HepG2 (cell line): ENCODE results near the gene ZFAND3.

Source experiments
- ASH2L ChIP-seq: fragments of 300-600, 200-600 bp; sonication (generic); IDR thresholded peaks from 2 replicates; pipeline ENCODE4 v1.7.0; 2017; ENCODE audit warnings: low read depth, mild to moderate bottlenecking, moderate library complexity, mixed read lengths, low read length; ENCODE audit not compliant: insufficient read length
- CEBPB ChIP-seq: IDR thresholded peaks from 2 replicates; pipeline ENCODE4 v1.6.1; 2011; ENCODE audit warnings: low read depth, low read length, improper control_type of control experiment, borderline replicate concordance
- DPF2 ChIP-seq: sonication (generic); formaldehyde crosslinking; IDR thresholded peaks from 2 replicates; pipeline ENCODE4 v1.4.0; 2020; ENCODE audit warnings: mild to moderate bottlenecking, low read depth, missing genetic modification reagents, borderline replicate concordance
- ELF1 ChIP-seq: sonication (generic); formaldehyde crosslinking; IDR thresholded peaks from 2 replicates; pipeline ENCODE4 v1.4.0; 2020; ENCODE audit warnings: missing genetic modification reagents
- GFI1 ChIP-seq: sonication (generic); formaldehyde crosslinking; IDR thresholded peaks from 2 replicates; pipeline ENCODE4 v1.5.0; 2020; ENCODE audit warnings: missing genetic modification reagents, mild to moderate bottlenecking, borderline replicate concordance
- HCFC1 ChIP-seq: fragments of 150-350 bp; IDR thresholded peaks from 2 replicates; pipeline ENCODE4 v1.6.1; 2014; ENCODE audit warnings: low read depth, low read length
- LCORL ChIP-seq, 2 experiments: fragments of 450-650 bp in 1 of 2; sonication (generic) in 1 of 2; formaldehyde crosslinking in 1 of 2; IDR thresholded peaks; 2 replicates each; pipeline versions ENCODE4 v1.5.0 to v1.6.1; 2017 to 2020; ENCODE audit warnings: antibody characterized with exemption in 1 of 2, missing genetic modification reagents in 1 of 2
- POLR2A ChIP-seq, 2 experiments: IDR thresholded peaks; 2 replicates each; pipeline ENCODE4 v1.6.1; 2011; ENCODE audit warnings: low read depth in 2 of 2, low read length in 2 of 2, mild to moderate bottlenecking in 1 of 2, moderate library complexity in 1 of 2; ENCODE audit not compliant: insufficient read depth in 1 of 2
- ZFYVE20 ChIP-seq: sonication (generic); formaldehyde crosslinking; IDR thresholded peaks from 2 replicates; pipeline ENCODE4 v1.8.0; 2023; ENCODE audit warnings: low read depth, mild to moderate bottlenecking, moderate library complexity, missing genetic modification reagents, borderline replicate concordance
- ZNF780A ChIP-seq: sonication (generic); formaldehyde crosslinking; IDR thresholded peaks from 2 replicates; pipeline ENCODE4 v1.8.0; 2022; ENCODE audit warnings: mild to moderate bottlenecking, missing genetic modification reagents, moderate library complexity
- ZZZ3 ChIP-seq: sonication (generic); formaldehyde crosslinking; IDR thresholded peaks from 2 replicates; pipeline ENCODE4 v1.4.0; 2020; ENCODE audit warnings: missing genetic modification reagents, mild to moderate bottlenecking, borderline replicate concordance
- TF ChIP-seq, protein P1 (sequence below): IDR thresholded peaks from 2 replicates; pipeline ENCODE4 v1.6.1; 2016; ENCODE audit warnings: missing biosample characterization, missing genetic modification reagents, low read depth
- TF ChIP-seq, protein P2 (sequence below): sonication (generic); formaldehyde crosslinking; IDR thresholded peaks from 2 replicates; pipeline ENCODE4 v1.5.0; 2020; ENCODE audit warnings: mild to moderate bottlenecking, missing genetic modification reagents, moderate library complexity

DNA sequence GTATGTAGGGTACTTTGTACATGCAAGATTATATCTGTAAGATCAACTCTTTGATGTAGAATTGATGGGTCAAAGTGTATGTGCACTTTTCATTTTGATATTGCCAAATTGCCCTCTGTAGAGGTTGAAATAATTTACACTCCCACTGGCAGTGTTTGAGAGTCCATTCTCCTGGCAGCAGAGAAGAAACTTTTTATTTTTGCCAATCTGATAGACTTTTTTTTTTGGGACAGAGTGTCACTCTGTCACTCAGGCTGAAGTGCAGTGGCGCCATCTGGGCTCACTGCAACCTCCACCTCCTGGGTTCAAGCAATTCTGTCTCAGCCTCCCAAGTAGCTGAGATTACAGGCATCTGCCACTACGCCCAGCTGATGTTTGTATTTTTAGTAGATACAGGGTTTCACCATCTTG lies 199.2 kb downstream of the ZFAND3 start:
- TF ChIP-seq, protein P1, sequence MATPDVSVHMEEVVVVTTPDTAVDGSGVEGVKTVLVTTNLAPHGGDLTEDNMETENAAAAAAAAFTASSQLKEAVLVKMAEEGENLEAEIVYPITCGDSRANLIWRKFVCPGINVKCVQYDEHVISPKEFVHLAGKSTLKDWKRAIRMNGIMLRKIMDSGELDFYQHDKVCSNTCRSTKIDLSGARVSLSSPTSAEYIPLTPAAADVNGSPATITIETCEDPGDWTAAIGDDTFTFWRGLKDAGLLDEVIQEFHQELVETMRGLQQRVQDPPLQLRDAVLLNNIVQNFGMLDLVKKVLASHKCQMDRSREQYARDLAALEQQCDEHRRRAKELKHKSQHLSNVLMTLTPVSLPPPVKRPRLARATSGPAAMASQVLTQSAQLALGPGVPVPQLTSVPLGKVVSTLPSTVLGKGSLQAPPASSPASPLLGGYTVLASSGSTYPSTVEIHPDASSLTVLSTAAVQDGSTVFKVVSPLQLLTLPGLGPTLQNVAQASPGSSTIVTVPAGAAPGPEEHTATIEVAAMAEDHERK: no peak
- TF ChIP-seq ZFYVE20 (no peak), HCFC1 (no peak), CEBPB (no peak), LCORL (IDR thresholded peaks at IDR 0.05) (no peak), LCORL (CRISPR knock-in tag; IDR thresholded peaks at IDR 0.05) (no peak), ASH2L (no peak), ZNF780A (no peak), POLR2A (IDR thresholded peaks at IDR 0.05; ENCODE audit: insufficient read depth in 1 of 2, low read depth in 2 of 2, low read length in 2 of 2) (no peak), DPF2 (CRISPR knock-in tag) (no peak), ELF1 (CRISPR knock-in tag) (no peak), ZZZ3 (CRISPR knock-in tag) (no peak), GFI1 (CRISPR knock-in tag) (no peak)
- TF ChIP-seq, protein P2, sequence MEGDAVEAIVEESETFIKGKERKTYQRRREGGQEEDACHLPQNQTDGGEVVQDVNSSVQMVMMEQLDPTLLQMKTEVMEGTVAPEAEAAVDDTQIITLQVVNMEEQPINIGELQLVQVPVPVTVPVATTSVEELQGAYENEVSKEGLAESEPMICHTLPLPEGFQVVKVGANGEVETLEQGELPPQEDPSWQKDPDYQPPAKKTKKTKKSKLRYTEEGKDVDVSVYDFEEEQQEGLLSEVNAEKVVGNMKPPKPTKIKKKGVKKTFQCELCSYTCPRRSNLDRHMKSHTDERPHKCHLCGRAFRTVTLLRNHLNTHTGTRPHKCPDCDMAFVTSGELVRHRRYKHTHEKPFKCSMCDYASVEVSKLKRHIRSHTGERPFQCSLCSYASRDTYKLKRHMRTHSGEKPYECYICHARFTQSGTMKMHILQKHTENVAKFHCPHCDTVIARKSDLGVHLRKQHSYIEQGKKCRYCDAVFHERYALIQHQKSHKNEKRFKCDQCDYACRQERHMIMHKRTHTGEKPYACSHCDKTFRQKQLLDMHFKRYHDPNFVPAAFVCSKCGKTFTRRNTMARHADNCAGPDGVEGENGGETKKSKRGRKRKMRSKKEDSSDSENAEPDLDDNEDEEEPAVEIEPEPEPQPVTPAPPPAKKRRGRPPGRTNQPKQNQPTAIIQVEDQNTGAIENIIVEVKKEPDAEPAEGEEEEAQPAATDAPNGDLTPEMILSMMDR (CRISPR knock-in tag): peak; percentile 46
